OCI-LY3 (cell line): ENCODE data around the gene GZMA.

Source experiments
- CTCF ChIP-seq: fragments of 200-600, 300-600 bp; sonication (generic); IDR thresholded peaks from 2 replicates; pipeline ENCODE4 v1.5.1; 2014; ENCODE audit warnings: antibody characterized with exemption, low read length, low read depth
- EZH2phosphoT487 ChIP-seq: fragments of 200-600 bp; shearing (Covaris generic); IDR thresholded peaks from 2 replicates; pipeline ENCODE4 v1.6.1; 2018; ENCODE audit warnings: antibody characterized with exemption, mixed run types, low read depth

- TF ChIP-seq CTCF (no peak), EZH2phosphoT487 (no peak)
These were observed 6.2 kb downstream of the GZMA start for GRCh38 chr5:55108661-55109060.
